SK-N-SH (cell line): ENCODE measurements around the gene PVRIG. TPM values are rescaled to one million over a fixed set of nuclear protein-coding genes. Genes with fewer than 3 reads are reported as not detected.

ENCODE experiments used
- CTCF ChIA-PET: fragments of 300-600, 350-600 bp; formaldehyde crosslinking; extraction: SDS; loops from one replicate; lab custom pipeline; 2021; lab: Yijun Ruan, JAX
- POLR2A ChIA-PET: fragments of 350-600 bp; sonication (Branson Sonifier 250); formaldehyde crosslinking; extraction: SDS; loops from one replicate; lab custom pipeline; 2020; ENCODE audit warnings: antibody characterized with exemption, inconsistent platforms; lab: Yijun Ruan, JAX
- DNase-seq: peaks from one replicate; pipeline ENCODE4 v3.0.0; 2012
- H2AFZ ChIP-seq: fragments of 200-600 bp; sonication (generic); 2 replicates; pipeline ENCODE4 v1.8.1; 2016; ENCODE audit warnings: antibody characterized with exemption, mild to moderate bottlenecking, low read depth
- H3F3A ChIP-seq: fragments of 200-600 bp; sonication (generic); replicated peaks from 2 replicates; pipeline ENCODE3; 2016; ENCODE audit warnings: antibody characterized with exemption, mild to moderate bottlenecking; ENCODE audit not compliant: insufficient read depth
- H3K27ac ChIP-seq, 2 experiments: fragments of 200-500 bp in 1 of 2; fragments of 200-600 bp in 1 of 2; sonication (Bioruptor generic) in 1 of 2; sonication (generic), shearing (Covaris generic) in 1 of 2; 2 replicates each; pipeline versions ENCODE4 v1.5.1 to v1.6.1; 2014 to 2016; ENCODE audit warnings: low read depth in 2 of 2, inconsistent platforms in 1 of 2, low read length in 1 of 2, mild to moderate bottlenecking in 1 of 2, mixed read lengths in 1 of 2
- H3K27me3 ChIP-seq: fragments of 200-600 bp; sonication (generic), shearing (Covaris generic); 2 replicates; pipeline ENCODE4 v1.6.1; 2016; ENCODE audit warnings: mixed run types; ENCODE audit not compliant: insufficient read depth
- H3K36me3 ChIP-seq, 2 experiments: fragments of 200-500 bp in 1 of 2; fragments of 200-600 bp in 1 of 2; sonication (Bioruptor generic) in 1 of 2; sonication (generic) in 1 of 2; replicated peaks in 1 of 2; 2 replicates each; pipeline versions ENCODE3 to v1.5.1; 2014 to 2016; ENCODE audit warnings: low read length in 1 of 2, mild to moderate bottlenecking in 1 of 2; ENCODE audit not compliant: insufficient read depth in 2 of 2, control insufficient read depth in 1 of 2
- H3K4me1 ChIP-seq, 2 experiments: fragments of 200-500 bp in 1 of 2; fragments of 200-600 bp in 1 of 2; sonication (Bioruptor generic) in 1 of 2; sonication (generic), shearing (Covaris generic) in 1 of 2; 2 replicates each; pipeline versions ENCODE4 v1.5.1 to v1.6.1; 2014 to 2016; ENCODE audit warnings: low read depth in 1 of 2, low read length in 1 of 2, mixed run types in 1 of 2; ENCODE audit not compliant: insufficient read depth in 2 of 2, control insufficient read depth in 1 of 2
- H3K4me2 ChIP-seq: fragments of 200-600 bp; sonication (generic), shearing (Covaris generic); 2 replicates; pipeline ENCODE4 v1.6.1; 2017; ENCODE audit warnings: mixed run types
- H3K4me3 ChIP-seq, 2 experiments: fragments of 200-500 bp in 1 of 2; fragments of 200-600 bp in 1 of 2; sonication (Bioruptor generic) in 1 of 2; sonication (generic), shearing (Covaris generic) in 1 of 2; 2 replicates each; pipeline versions ENCODE4 v1.5.1 to v1.8.1; 2014 to 2016; ENCODE audit warnings: low read depth in 2 of 2, inconsistent platforms in 1 of 2, low read length in 1 of 2, mild to moderate bottlenecking in 1 of 2, mixed read lengths in 1 of 2, moderate library complexity in 1 of 2
- H3K79me2 ChIP-seq: fragments of 200-600 bp; sonication (generic); 2 replicates; pipeline ENCODE4 v1.8.1; 2017; ENCODE audit warnings: mild to moderate bottlenecking; ENCODE audit not compliant: insufficient read depth
- H3K9ac ChIP-seq: fragments of 200-600 bp; sonication (generic); 2 replicates; pipeline ENCODE4 v1.6.1; 2017; ENCODE audit warnings: mixed run types
- H3K9me2 ChIP-seq: fragments of 200-600 bp; sonication (generic); 2 replicates; pipeline ENCODE4 v1.6.1; 2017; ENCODE audit warnings: mixed run types
- H3K9me3 ChIP-seq: fragments of 200-600 bp; sonication (generic); 2 replicates; pipeline ENCODE4 v1.6.1; 2017; ENCODE audit warnings: mixed run types, mild to moderate bottlenecking, moderate library complexity
- H4K20me1 ChIP-seq: fragments of 200-600 bp; sonication (generic); 2 replicates; pipeline ENCODE4 v1.6.1; 2017; ENCODE audit warnings: mild to moderate bottlenecking, mixed run types; ENCODE audit not compliant: insufficient read depth
- CHD2 ChIP-seq: fragments of 150-350 bp; IDR thresholded peaks from 2 replicates; pipeline ENCODE4 v1.6.1; 2018; ENCODE audit warnings: low read length; ENCODE audit not compliant: partially characterized antibody
- CTCF ChIP-seq: fragments of 200-600 bp; sonication (generic); IDR thresholded peaks from 2 replicates; pipeline ENCODE4 v1.6.1; 2017; ENCODE audit warnings: antibody characterized with exemption, mild to moderate bottlenecking, moderate library complexity
- EP300 ChIP-seq, 2 experiments: IDR thresholded peaks; 2 replicates each; pipeline versions ENCODE4 v1.4.0 to v1.6.1; 2012; ENCODE audit warnings: borderline replicate concordance in 1 of 2, low read depth in 1 of 2, low read length in 1 of 2
- GATA2 ChIP-seq: sonication (generic); formaldehyde crosslinking; IDR thresholded peaks from 2 replicates; pipeline ENCODE4 v1.5.0; 2020; ENCODE audit warnings: mild to moderate bottlenecking, missing genetic modification reagents
- JUND ChIP-seq: IDR thresholded peaks from 2 replicates; pipeline ENCODE4 v1.4.0; 2012
- MXI1 ChIP-seq: IDR thresholded peaks from 2 replicates; pipeline ENCODE4 v1.6.1; 2012; ENCODE audit warnings: mild to moderate bottlenecking, low read depth, low read length, improper control_type of control experiment
- NFIC ChIP-seq: IDR thresholded peaks from 2 replicates; pipeline ENCODE4 v1.4.0; 2012; ENCODE audit warnings: borderline replicate concordance
- PBX3 ChIP-seq: IDR thresholded peaks from 2 replicates; pipeline ENCODE4; 2012
- POLR2AphosphoS5 ChIP-seq: IDR thresholded peaks from 2 replicates; pipeline ENCODE4 v1.6.1; 2012; ENCODE audit warnings: low read depth, low read length
- RAD21 ChIP-seq: IDR thresholded peaks from 2 replicates; pipeline ENCODE4 v1.6.1; 2012; ENCODE audit warnings: mild to moderate bottlenecking, low read length
- REST ChIP-seq: IDR thresholded peaks from 2 replicates; pipeline ENCODE4 v1.6.1; 2012; ENCODE audit warnings: mild to moderate bottlenecking, low read depth, low read length, moderate library complexity
- RFX5 ChIP-seq: IDR thresholded peaks from 2 replicates; pipeline ENCODE4 v1.6.1; 2012; ENCODE audit warnings: mild to moderate bottlenecking, improper control_type of control experiment, low read length
- SMC3 ChIP-seq: IDR thresholded peaks from 2 replicates; pipeline ENCODE4 v1.6.1; 2012; ENCODE audit warnings: low read depth, low read length, improper control_type of control experiment
- TEAD4 ChIP-seq: IDR thresholded peaks from 2 replicates; pipeline ENCODE4 v1.4.0; 2012; ENCODE audit warnings: mild to moderate bottlenecking, borderline replicate concordance; ENCODE audit not compliant: insufficient read depth
- YY1 ChIP-seq: IDR thresholded peaks from 2 replicates; pipeline ENCODE4 v1.4.0; 2012; ENCODE audit warnings: low read depth, mild to moderate bottlenecking
- whole genome bisulfite sequencing: methylation state at CpG from one replicate; pipeline ENCODE4 v1.1.6; 2017; ENCODE audit warnings: low lambda C conversion rate; 5-methylcytosine and 5-hydroxymethylcytosine counted together
- polyA plus RNA-seq, 3 experiments: library from polyadenylated mRNA; depleted of rRNA; stranded (reverse); fragments of >200 nt; gene quantifications; 2 replicates each; pipeline ENCODE4 v1.2.3, GENCODE V29; 2012
- TF ChIP-seq, protein P1 (sequence below): fragments of 150-350 bp; IDR thresholded peaks from 2 replicates; pipeline ENCODE4 v1.6.1; 2017; ENCODE audit warnings: antibody characterized with exemption, low read length, low read depth, borderline replicate concordance
- TF ChIP-seq, protein P2 (sequence below): IDR thresholded peaks from 2 replicates; pipeline ENCODE4 v1.4.0; 2012; ENCODE audit warnings: low read depth, borderline replicate concordance

PVRIG gene
- polyA plus RNA-seq, 1 of the 3 experiments (the other 2 are of a cell fraction) = not detected

DNA sequence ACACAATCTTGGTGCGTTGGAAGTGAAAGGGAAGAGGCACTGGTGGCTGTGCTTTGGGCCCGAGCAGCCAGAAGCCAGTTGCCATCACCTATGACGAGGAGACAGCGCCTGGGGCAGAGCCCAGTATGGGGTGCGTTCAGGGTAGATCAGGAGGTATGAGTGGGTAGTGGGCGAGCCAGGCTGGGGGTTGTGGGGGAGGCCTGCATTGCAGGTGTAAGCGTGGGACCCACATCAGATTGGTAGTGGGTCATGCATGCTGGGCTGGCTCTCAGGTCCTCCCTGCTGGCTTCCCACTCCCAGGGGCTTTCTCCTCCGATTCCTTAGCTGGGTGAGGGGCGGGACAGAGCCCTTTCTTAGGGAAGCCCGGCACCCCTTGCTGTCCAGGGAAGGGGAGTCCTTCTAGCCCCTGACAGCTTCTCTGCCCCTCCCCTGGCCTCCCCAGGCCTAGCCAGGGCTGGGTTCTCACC, 445 bp upstream of the PVRIG start:
- peaks cover 6% of the 10 kb centered on the region for H3F3A ChIP-seq
- no peak for DNase-seq
- no peaks in the 10 kb centered on the region for H3K9me2 ChIP-seq
- no peaks in the 10 kb centered on the region; a peak in 1 of 4 replicates for H3K4me1 ChIP-seq
- H2AFZ ChIP-seq = no peak overlapping the region
- no peak for TF ChIP-seq PBX3
- no peak for TF ChIP-seq YY1
- TF ChIP-seq EP300 (IDR thresholded peaks at IDR 0.05; ENCODE audit: borderline replicate concordance in 1 of 2, low read depth in 1 of 2, low read length in 1 of 2) = no peak
- TF ChIP-seq CHD2 = no peak
- TF ChIP-seq MXI1 = no peak
- no peak for TF ChIP-seq SMC3
- TF ChIP-seq GATA2 (CRISPR knock-in tag) = no peak
- no peak for TF ChIP-seq NFIC
- no peak for TF ChIP-seq RAD21
- TF ChIP-seq, protein P1, sequence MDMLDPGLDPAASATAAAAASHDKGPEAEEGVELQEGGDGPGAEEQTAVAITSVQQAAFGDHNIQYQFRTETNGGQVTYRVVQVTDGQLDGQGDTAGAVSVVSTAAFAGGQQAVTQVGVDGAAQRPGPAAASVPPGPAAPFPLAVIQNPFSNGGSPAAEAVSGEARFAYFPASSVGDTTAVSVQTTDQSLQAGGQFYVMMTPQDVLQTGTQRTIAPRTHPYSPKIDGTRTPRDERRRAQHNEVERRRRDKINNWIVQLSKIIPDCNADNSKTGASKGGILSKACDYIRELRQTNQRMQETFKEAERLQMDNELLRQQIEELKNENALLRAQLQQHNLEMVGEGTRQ = no peak
- no peak overlapping the region for H3K27ac ChIP-seq
- 77% methylated on average over 6 of the region's 10 CpGs for WGBS
- no peaks in the 10 kb centered on the region for H3K9me3 ChIP-seq
- ChIA-PET POLR2A (no interaction called here), CTCF (interaction anchor here (1.5 to 15.9 kb wide), 2 partner anchors 85 to 229 kb away, joined by 3 to 262 read pairs; no protein-coding TSS in a partner anchor)
- H3K4me3 ChIP-seq = no peak overlapping the region
- no peaks in the 10 kb centered on the region for H3K27me3 ChIP-seq
- H3K9ac ChIP-seq = no peak overlapping the region
- peaks cover 0 to 7% of the 10 kb centered on the region in 2 experiments for H3K36me3 ChIP-seq
- H3K79me2 ChIP-seq = no peaks in the 10 kb centered on the region
- no peaks in the 10 kb centered on the region for H4K20me1 ChIP-seq
- no peak overlapping the region for H3K4me2 ChIP-seq

DNA sequence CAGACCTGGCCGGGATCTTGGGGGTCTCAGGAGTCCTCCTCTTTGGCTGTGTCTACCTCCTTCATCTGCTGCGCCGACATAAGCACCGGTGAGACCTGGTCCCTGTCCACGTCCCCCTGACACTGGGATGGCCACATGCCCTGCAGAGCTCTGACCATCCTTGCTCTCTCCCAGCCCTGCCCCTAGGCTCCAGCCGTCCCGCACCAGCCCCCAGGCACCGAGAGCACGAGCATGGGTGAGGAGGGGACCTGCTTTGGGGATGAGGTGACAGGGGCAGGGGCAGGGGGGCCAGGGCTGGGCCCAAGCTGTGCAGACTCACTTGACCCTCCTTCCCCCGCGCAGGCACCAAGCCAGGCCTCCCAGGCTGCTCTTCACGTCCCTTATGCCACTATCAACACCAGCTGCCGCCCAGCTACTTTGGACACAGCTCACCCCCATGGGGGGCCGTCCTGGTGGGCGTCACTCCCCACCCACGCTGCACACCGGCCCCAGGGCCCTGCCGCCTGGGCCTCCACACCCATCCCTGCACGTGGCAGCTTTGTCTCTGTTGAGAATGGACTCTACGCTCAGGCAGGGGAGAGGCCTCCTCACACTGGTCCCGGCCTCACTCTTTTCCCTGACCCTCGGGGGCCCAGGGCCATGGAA, 959 bp downstream of the PVRIG start:
- POLR2A ChIA-PET = no interaction called here
- TF ChIP-seq TEAD4 (no peak), POLR2AphosphoS5 (no peak), RFX5 (no peak), CTCF (no peak), PBX3 (no peak), REST (no peak), JUND (no peak)
- TF ChIP-seq, protein P2, sequence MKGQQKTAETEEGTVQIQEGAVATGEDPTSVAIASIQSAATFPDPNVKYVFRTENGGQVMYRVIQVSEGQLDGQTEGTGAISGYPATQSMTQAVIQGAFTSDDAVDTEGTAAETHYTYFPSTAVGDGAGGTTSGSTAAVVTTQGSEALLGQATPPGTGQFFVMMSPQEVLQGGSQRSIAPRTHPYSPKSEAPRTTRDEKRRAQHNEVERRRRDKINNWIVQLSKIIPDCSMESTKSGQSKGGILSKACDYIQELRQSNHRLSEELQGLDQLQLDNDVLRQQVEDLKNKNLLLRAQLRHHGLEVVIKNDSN = no peak

More for the DNA sequence above, 959 bp downstream of the PVRIG start:
- H3F3A ChIP-seq = peaks cover 6% of the 10 kb centered on the region
- H3K9me3 ChIP-seq = no peaks in the 10 kb centered on the region
- no peak for DNase-seq
- no peaks in the 10 kb centered on the region; a peak in 1 of 4 replicates for H3K4me1 ChIP-seq
- H3K27ac ChIP-seq = no peak overlapping the region
- H2AFZ ChIP-seq = no peak overlapping the region
- H3K9me2 ChIP-seq = no peaks in the 10 kb centered on the region
- no peak overlapping the region for H3K4me3 ChIP-seq
- no peaks in the 10 kb centered on the region for H4K20me1 ChIP-seq
- CTCF ChIA-PET = interaction anchor here (1.1 to 15.9 kb wide), 4 partner anchors 62 to 230 kb away, joined by 3 to 262 read pairs (median 3); no protein-coding TSS in a partner anchor
- H3K27me3 ChIP-seq = no peaks in the 10 kb centered on the region
- H3K36me3 ChIP-seq = peaks cover 0 to 7% of the 10 kb centered on the region in 2 experiments
- no peaks in the 10 kb centered on the region for H3K79me2 ChIP-seq
- no peak overlapping the region for H3K4me2 ChIP-seq
- WGBS = 93% methylated on average over 14 of the region's 22 CpGs
- no peak overlapping the region for H3K9ac ChIP-seq
